Activated gamma-delta T cell treated with Interleukin-2 at 50 U/mL for 16 hours (primary cell): ENCODE results near the gene TXNRD2.
"Not testable (repeated sequence)": the region's sequence is repeated elsewhere in the genome, so short reads cannot be mapped to it uniquely, and the experiment has no call there.

Source experiments
- DNase-seq: peaks from one replicate; pipeline ENCODE4 v3.0.0-alpha.2; 2020

The TXNRD2 gene

DNA sequence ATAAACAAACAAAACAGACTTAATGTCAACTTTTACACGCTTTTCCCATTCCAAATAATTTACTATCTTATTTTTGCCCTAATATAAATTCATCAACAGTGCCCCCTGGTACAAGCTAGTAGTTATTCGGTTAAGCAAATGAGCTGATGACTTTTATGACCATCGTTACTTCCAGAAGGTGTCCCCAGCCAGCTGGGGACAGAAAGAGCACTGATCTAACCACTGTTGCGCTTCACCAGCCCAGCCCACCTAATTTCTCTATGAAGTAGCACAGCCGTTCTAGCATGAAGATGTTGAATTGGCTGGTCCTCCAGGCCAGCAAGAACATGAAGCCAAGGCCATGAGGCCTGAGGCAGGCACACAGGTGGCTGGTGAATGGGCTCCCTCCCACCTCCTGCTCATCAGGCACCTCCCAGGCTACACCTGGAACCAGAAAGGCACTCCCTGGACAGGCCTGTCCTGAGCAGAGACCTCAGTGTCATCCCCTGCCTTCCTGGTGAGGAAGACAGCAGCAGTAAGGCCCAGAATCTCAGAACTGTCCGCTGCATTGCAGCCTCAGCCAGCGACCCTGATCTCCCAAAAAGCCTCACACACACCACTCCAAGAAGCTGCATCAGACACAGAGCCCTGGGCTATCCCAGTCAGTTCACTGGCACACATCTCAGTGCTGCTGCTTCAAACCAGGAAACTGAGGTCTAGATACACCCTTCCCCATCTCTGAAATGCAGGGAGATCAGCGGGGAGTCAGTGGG is 99.8 kb downstream of the TXNRD2 start:
- DNase-seq = no peak

DNA sequence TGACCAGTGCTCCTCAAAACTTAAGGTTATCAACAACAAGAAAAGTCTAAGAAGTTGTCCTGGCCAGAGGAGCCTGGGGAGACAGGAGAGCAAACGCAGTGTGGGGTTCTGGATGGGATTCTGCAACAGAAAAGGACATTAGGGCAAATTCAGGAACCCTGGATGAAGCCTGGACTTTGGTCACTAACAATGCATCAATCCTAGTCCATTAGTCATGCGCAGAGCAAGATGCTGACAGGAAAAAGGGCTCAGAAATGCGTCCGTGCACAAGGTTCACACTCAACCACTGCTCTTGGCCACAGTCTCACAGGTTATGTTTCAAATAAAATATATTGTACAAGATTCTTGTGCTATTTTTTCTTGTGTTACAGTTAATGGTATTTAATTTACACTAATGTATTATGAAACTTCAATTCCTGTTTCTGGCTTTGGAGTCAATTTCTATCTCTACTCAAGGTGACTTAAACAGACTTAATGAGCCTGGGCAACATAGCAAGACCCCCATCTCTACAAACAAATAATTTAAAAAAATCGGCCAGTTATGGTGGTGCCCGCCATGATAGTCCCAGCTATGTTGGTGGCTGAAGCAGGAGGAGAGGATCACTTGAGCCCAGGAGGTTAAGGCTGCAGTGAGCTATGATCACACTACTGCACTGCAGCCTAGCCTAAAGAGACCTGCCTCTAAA is 100.5 kb downstream of the TXNRD2 start:
- DNase-seq = no peak

DNA sequence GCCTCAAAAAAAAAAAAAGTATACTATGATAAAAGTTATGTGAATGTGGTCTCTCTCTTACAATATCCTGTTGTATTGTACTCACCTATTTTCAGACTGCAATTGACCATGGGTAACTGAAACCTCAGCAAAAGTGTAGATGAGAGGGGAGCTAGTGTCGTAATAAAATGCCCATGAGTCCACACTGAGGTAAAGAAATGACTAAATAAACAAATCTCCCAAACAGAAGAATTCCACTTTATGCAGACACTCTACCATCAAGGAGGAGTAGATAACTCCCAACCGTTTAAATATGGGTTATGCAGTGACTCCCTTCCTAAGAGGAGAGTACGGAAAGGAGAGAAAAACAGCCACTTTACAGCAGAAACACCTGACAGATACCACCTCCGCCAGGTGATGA is 101.6 kb downstream of the TXNRD2 start:
- no peak for DNase-seq

DNA sequence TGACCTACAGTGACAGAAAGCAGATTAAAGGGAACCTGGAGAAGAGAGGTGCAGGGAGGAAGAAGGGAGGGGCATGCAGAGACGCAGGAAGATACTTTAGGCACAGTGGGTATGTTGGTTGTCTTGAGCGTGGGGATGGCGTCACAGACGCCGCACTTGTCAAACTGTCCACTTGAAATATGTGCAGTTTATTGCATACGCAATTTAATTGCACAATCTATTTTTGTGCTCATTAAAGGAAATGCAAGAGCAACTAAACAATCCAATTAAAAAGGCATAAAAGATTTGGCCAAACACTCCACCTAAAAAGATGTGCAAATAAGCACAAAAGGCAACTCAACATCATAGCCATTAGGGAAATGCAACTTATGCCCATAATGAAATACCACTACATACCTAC is 103.7 kb downstream of the TXNRD2 start:
- DNase-seq = no peak

DNA sequence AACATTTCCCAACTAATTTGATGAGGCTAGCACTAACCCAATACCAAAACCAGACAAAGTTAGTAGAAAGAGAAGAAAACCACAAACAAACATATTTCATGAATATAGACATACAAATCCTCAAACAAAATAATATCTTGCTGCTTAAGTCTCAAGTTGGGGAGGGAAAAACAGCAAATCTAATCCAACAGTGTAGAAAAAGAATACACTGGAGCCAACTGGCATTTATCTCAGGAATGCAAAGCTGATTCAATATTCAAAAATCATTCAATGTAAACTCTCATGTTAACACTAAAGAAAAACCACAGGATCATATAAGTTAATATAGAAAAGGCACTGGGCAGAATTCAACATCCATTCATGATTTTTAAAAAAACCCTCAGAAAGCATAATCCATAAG is 105.1 kb downstream of the TXNRD2 start:
- DNase-seq = no peak

DNA sequence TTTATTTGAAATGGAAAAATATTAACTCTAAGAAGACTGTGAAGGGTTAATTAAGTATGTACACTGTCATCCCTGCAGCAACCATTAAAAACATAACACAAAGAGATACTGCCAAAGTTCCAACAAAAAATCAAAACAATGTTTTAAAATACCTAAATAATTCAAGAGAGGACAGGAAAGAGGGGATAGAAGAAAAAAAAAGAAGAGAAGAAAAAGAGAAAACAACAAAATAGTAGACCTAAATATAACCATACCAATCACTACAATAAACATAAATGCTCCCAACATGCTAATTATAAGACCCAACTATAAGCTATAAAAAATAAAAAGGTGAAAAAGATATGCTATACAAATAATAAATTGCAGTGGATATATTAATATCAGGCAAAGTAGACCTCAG is 107.0 kb downstream of the TXNRD2 start:
- DNase-seq = no peak

DNA sequence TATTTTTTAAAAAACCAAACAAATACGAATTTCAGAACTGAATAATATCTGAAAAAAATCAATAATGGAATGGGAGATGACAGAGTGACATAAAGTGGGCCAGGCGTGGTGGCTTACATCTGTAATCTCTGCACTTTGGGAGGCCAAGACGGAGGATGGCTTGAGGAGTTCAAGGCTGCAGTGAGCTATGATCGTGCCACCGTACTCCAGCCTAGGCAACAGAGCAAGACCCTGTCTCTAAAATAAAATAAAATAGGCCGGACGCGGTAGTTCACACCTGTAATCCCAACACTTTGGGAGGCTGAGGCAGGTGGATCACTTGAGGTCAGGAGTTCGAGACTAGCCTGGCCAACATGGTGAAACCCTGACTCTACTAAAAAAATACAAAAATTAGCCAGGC is 108.3 kb downstream of the TXNRD2 start:
- not testable (repeated sequence) for DNase-seq

DNA sequence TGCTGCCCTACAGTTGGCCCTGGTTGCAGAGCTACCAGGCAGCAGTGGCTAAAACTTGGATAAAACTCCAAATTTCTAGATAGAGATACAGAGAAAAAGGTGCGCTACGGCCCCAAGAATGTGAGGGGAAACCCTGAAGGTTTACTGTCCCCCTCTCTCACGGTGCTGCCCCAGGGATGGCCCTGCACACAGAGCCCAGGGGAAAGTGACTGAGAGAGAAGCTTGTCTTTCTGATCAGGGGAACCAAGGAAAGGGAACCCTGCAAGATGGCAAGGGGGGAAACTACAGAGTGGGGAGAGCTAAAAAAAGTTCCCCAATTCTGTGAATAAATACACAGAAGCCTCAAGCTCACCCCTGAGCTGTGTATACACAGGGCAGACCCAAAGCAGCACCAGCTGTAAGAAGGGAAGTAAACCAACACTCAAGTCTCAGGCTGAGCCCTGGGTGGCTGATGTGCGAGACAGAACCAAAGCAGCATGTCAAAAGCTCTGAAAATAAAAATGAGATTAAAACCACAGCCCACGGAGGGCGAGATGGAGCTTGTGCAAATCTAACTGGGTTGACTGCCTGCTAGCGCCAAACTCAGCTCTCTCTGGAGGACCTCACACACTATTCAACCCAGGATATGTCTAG is 109.0 kb downstream of the TXNRD2 start:
- no peak for DNase-seq

DNA sequence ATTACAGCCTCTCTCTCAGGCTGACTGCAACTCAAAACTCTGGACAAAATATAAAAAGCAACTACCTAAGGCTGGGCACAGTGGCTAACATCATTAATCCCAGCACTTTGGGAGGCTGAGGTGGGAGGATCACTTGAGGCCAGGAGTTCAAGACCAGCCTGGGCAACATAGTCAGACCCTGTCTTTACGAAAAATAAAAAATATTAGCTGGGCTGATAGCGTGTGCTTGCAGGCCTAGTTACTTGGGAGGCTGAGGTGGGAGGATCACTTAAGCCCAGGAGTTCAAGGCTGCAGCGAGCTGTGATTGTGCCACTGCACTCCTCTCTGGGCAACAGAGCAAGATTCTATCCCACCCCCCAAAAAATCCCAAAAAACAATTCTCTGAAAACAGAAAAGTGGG is 109.6 kb downstream of the TXNRD2 start:
- DNase-seq = not testable (repeated sequence)

DNA sequence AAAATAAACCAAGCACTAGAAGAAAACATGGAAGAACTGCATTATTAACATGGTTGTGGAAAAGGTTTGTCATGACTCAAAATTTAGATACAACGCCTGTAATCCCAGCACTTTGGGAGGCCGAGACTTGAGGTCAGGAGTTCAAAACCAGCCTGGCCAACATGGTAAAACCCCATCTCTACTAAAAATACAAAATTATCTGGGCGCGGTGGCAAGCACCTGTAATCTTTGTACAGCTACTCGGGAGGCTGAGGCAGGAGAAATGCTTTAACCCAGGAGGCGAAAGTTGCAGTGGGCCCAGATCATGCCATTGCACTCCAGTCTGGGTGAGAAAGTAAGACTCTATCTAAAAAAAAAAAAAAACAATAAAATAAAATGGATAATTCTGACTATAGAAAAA is 110.6 kb downstream of the TXNRD2 start:
- no peak for DNase-seq

DNA sequence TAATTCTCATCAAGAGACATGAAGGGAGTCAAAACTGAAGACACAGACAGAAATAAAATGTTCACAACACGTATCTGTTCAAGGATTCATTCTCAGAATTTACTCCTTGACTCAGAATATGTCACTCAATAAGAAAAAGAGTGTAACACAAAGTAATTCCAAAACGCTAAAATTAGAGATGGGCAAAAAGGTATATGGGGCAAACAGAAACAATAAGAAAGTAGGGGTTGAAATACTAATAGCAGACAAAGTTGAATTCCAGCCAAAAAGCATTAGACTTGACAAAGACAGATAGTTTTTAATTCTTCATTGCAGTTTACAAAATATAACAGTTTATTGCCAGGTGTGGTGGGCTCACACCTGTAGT is 113.6 kb downstream of the TXNRD2 start:
- DNase-seq = no peak

DNA sequence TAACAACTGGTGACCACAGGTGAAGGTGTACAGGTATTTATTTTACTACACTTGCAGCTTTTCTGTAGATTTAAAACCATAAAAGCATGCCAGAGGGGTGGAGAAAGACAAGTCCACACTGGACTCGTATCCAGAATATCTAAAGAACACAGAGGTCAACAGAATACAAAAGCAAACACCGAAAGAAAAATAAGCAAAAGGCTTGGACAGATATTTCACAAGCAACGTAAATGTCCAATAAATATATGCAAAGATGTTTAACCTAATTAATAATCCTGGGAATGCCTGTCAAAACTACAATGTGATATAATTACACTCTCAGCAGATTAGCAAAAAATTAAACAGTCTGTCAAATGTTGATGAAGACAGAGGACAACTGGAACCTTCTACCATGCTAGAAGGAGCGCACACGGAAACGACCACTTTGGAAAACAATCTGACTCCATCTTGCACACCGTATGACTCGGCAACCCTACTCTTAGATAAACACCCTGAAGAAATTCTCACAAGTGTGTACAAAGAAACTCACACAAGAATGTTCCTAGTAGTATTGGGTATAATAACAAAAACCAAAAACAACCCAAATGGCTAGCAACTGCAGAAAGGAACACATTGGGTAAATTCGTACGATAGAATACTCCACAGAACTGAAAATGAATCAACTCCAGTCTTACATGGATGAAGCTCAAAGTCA is 114.1 kb downstream of the TXNRD2 start:
- DNase-seq = no peak

DNA sequence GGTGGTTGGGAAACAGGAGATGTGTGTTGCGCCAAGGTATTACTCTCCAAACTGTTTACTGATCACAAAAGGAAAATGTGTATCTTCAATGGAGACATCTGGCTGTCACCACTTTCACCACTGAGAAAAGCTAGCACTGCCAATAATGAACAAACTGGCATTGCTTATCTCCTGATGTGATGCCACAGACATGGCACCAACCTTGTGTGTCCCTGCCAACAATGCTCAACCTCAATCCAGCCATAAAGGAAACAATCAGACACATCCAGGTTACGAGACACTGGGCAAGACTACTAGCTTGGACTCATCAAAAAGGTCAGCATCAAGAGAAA is 115.0 kb downstream of the TXNRD2 start:
- DNase-seq = no peak

DNA sequence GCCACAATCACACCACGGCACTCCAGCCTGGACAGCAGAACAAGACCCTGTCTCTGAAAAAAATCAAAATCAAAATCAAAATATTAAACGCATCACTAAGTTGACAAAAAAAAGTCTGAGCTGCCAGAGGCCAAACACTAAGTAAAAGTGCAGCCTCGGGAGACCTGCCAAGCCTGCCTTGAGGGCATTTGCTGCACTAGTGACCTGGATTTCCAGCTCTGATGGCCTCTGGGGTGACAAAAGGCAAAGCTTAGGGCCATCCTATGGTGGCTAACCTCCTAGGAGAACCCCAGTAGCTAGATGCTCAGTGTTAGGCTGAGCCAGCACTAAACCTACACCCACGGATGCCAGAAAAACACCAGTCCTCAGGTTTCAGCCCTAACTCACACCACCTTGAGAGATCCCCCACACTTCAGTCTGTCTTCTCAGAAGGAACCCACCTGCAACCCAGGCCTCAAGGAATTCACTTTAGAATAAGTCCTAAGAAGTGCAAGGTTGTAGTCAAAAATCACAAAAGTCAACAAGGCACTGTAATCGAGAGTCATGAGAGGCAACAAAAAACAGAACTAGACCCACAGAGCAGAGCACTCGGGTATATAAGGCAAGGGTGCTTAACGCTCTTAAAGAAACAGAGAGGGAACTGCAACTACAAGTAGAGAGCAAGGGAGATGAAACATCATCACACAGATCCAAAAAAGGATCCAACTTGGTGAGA is 115.6 kb downstream of the TXNRD2 start:
- DNase-seq = no peak
